IPS-NIHi7 (cell line): ENCODE data around the gene G6PD.

ENCODE experiments used
- DNase-seq: peaks from one replicate; pipeline ENCODE4 v3.0.0; 2012; ENCODE audit warnings: mixed read lengths; ENCODE audit errors: extremely low spot score

Gene G6PD

GRCh38 chrX:154487518-154488290 lies 58.9 kb downstream of the G6PD start:
- no peak for DNase-seq

- DNase-seq: peak; percentile 44
Measured at GRCh38 chrX:154486396-154487207, 60.0 kb downstream of the G6PD start, which contains the start of gene UBL4A. Gene UBL4A, minus strand, starts transcription at chrX:154486615. Its CDS starts 31 bp downstream, at chrX:154486584.

- no peak for DNase-seq
Measured at GRCh38 chrX:154486052-154486395, 60.6 kb downstream of the G6PD start.

GRCh38 chrX:154485150-154486051 lies 61.2 kb downstream of the G6PD start:
- DNase-seq: no peak

GRCh38 chrX:154484255-154485149 lies 62.1 kb downstream of the G6PD start:
- DNase-seq: no peak

- no peak for DNase-seq
Measured at GRCh38 chrX:154483325-154483724, 63.3 kb downstream of the G6PD start.

- DNase-seq: no peak
Measured at GRCh38 chrX:154482786-154483185, 63.9 kb downstream of the G6PD start.

GRCh38 chrX:154481911-154482601 lies 64.6 kb downstream of the G6PD start:
- DNase-seq: no peak
